D721Med (cell line): ENCODE measurements around the gene EIF5.
A peak's percentile ranks its signal among the peaks of the same experiment; 100 is the strongest.

Source experiments
- DNase-seq: peaks from one replicate; pipeline ENCODE4 v3.0.0; 2011; ENCODE audit warnings: low spot score; ENCODE audit not compliant: insufficient read length
- FAIRE-seq: peaks from 2 replicates; lab custom pipeline; 2011; peaks lifted over from hg19 to GRCh38; lab: Jason Lieb, UNC
- TF ChIP-seq, protein P1 (sequence below): IDR thresholded peaks from 2 replicates; pipeline ENCODE4 v1.5.1; 2012; ENCODE audit warnings: mild to moderate bottlenecking, control low read depth; ENCODE audit not compliant: insufficient read depth; ENCODE audit errors: missing control alignments

Gene EIF5

DNA sequence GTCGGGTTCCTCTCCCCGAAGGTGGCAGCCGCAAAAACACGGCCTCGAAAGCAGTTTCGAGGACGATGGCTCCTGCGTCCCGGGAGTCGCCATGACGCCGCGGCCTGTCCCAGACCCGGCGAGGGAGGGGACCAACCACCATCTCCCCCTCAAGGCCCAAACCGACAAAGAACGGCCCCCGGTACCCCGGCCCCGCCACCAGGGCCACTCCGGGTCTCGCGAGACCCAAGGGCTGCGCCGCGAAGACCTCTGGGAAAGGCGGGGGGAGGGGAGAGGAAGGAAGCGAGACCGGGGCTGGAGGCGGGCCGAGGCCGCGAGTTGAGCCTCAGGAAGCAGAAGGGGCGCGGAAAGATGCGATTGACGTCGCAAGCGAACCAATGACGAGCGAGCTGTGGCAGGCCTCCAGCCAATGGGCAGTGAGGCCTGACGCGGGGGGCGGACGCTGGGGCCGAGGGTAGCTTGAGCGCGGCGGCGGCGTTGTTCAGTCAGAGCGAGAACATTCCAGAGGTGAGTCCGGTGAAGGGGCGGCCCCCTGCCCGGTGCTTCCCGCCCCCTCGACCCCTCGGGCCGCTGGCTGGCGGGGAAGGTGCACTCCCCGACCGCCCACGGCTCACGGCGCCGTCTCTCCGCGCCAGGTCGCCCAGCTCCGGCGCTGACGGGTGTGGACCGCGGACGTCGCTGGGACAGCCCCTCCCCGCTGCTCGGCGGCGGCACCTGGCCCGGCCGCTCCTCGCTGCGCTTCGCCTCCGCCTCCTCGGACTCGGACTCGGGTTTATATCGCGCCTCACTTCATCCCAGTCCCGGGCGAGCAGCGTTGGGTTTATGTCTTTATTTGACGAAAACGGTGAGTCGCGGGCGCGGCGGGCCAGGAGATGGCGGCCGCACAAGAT, at the start of gene EIF5:
Gene EIF5, plus strand, starts transcription at position 484 of the 890 bp plus-strand sequence. CDS start 1,624 bp downstream, outside the sequence.
- peak; percentile 73 for DNase-seq
- TF ChIP-seq, protein P1, sequence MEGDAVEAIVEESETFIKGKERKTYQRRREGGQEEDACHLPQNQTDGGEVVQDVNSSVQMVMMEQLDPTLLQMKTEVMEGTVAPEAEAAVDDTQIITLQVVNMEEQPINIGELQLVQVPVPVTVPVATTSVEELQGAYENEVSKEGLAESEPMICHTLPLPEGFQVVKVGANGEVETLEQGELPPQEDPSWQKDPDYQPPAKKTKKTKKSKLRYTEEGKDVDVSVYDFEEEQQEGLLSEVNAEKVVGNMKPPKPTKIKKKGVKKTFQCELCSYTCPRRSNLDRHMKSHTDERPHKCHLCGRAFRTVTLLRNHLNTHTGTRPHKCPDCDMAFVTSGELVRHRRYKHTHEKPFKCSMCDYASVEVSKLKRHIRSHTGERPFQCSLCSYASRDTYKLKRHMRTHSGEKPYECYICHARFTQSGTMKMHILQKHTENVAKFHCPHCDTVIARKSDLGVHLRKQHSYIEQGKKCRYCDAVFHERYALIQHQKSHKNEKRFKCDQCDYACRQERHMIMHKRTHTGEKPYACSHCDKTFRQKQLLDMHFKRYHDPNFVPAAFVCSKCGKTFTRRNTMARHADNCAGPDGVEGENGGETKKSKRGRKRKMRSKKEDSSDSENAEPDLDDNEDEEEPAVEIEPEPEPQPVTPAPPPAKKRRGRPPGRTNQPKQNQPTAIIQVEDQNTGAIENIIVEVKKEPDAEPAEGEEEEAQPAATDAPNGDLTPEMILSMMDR: no peak
- FAIRE-seq: no peak

DNA sequence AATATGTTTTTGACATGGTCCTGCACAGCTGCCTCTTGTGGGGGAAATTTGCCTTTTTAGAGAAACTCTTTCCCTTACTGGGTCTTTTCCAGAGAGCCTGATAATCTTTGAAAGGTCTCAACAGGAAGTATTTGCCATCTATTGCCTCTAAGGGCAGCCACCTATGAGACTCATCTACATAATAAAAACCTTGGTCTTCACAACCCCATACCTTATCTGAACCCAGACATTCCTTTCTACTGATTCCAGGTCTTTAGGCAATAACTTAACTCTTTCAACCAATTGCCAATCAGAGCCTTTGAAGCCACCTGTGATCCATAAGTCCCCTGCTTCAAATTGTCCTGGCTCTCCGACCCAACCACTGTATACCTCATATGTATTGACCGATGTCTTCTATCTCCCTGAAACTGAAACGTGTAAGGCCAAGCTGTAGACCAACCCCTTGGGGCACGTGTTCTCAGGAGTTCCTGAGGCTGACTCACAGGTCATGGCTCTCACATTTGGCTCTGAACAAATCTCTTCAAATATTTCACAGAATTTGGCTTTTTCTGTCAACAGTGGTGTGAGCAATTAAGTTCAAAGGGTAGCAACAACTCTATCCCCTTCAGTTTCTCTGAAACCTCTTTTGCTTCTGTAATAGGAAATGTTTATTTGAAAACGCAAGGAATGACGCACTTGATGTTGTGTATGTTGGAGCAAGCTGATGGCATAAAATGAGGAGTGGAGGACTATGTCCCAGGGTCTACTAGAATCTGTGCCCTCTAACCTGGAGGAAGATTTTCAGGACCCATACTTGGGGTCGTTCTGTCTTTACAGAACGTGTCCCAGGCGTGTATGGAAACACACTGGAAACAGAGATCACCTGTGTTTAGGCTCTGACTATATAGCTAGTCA, 49.2 kb upstream of the EIF5 start:
- TF ChIP-seq, protein P1: no peak
- DNase-seq (no peak), FAIRE-seq (no peak)

DNA sequence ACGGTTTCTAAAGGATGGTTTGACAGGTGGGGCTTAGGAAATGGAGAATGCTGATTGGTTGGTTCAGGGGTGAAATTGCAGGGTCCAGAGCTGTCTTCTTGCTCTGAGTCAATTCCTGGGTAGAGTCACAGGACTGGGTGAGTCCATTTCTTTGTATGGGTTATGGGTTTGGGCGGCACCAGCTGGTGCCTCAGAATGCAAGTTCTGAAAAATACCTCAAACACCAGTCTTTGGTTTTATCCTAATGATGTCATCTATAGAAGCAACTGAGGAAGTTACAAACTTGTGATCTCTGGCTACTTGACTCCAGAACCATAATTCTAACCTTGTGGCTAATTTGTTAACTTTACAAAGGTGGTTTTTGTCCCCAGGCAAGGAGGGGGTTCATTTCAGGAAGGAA, 47.6 kb upstream of the EIF5 start:
- TF ChIP-seq, protein P1: no peak
- FAIRE-seq: no peak
- no peak for DNase-seq

DNA sequence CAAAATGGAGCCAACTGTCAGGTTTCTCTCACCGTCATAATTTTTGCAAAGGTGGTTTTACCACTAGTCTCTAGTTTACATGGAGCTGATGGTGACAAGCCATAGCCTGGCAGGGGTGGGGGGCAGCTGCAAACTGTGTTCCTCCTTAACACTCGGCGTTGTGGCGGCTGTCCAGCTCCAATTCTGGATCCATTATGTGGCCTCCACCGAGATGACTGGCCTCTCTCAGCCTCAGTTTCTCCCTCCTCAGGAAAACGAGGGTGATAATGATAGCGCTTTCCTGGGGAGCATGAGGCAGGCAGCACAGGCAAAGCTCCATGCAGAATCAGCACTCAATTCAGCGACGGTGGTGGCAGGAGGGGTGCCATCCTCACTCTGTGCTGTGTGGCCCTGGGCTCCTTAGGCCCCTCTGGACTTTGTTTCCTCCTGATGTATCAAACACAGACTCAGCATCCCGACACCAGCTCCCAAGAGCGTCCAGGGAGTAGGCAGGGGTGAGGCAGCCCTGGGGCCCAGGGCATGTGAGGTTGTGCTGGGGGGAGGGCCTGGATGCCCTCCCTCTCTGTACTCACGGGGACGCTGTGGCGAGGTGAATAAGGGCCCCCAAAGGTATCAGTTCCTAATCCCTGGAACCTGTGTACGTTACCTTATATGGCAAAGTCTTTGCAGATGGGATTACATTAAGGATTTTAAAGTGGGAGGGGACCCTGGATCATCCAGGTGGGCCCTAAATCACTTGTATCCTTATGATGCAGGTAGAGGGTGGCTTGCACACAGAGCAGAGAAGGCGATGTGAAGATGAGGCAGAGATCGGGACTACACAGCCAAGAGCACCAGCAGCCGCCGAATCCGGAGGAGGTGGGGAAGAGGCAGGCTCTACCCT, 46.8 kb upstream of the EIF5 start:
- no peak for DNase-seq
- TF ChIP-seq, protein P1: no peak
- no peak for FAIRE-seq

DNA sequence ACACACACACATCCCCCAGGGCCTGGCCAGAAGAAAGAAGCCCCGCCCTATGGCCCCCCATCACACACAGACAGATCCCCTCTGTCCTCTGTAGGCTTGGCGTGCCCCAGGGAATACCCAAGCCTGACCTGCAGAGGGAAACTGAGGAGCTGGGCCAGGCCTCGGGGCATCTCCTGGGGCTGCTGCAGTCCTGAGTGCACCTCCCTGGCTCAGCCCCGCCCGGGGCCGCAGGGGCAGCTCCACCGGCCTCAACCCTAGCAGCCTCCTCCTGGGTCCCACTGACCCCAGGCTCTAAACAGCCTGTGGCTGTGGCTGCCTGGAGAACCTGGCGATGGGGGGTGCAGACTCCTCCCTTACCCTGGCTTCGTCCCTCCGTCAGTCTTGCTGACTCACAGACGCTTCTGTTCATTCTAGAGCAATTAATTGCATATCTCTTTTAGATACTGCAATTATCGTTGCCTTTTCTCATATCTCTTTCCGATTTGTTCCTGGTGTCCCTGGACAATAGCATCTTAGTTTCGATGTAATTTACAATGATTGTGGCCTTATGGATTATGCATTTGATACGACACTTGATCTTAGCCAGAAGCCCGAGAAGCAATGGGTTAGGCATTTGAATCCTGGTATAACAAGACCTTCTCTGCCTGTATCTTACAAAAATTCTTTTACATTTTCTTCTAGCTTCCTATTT, 45.8 kb upstream of the EIF5 start:
- DNase-seq: no peak

More for the DNA sequence above, 45.8 kb upstream of the EIF5 start:
- no peak for FAIRE-seq
- TF ChIP-seq, protein P1: no peak
